HCT116 (cell line): Measurements from ENCODE around the gene COPE. TPM values are rescaled to one million over a fixed set of nuclear protein-coding genes. Genes with fewer than 3 reads are reported as not detected.

Experiments used
- ATAC-seq: fragments of 200-7000 bp; cut with Tn5 transposase; 2 replicates; pipeline ENCODE4 v1.9.1; 2020; ENCODE audit warnings: mild to moderate bottlenecking, moderate library complexity
- BruUV-seq: library from RNA; stranded (reverse); fragments of 400-500 nt; replicated peaks from 2 replicates; lab custom pipeline; 2021; lab: Mats Ljungman, UMichigan
- CTCF ChIA-PET: fragments of 300-600 bp; sonication (Branson Sonifier 250); formaldehyde crosslinking; loops from one replicate; lab custom pipeline; 2021; ENCODE audit warnings: antibody characterized with exemption; lab: Charles Lee
- POLR2A ChIA-PET: fragments of 300-600, 350-600 bp; sonication (Branson Sonifier 250); formaldehyde crosslinking; loops from one replicate; lab custom pipeline; 2021; ENCODE audit warnings: antibody characterized with exemption; lab: Charles Lee
- RAD21 ChIA-PET, 2 experiments: fragments of 300-600 bp; sonication (Branson Sonifier 250); formaldehyde crosslinking; loops; one replicate each; lab custom pipeline; 2023; ENCODE audit warnings: low total read pairs in 2 of 2; ENCODE audit not compliant: uncharacterized antibody in 2 of 2, unreplicated experiment in 2 of 2, low non-redundant PET in 1 of 2; lab: Charles Lee
- DNase-seq: peaks from one replicate; pipeline ENCODE4 v3.0.0-alpha.2; 2010; ENCODE audit warnings: low read depth, low spot score
- H2AFZ ChIP-seq: fragments of 200-600 bp; shearing (Covaris generic), sonication (generic); 2 replicates; pipeline ENCODE4 v1.6.1; 2017; ENCODE audit warnings: low read depth, mixed run types, mixed read lengths, antibody characterized with exemption, low read length; ENCODE audit not compliant: poor library complexity, severe bottlenecking
- H3K27ac ChIP-seq: 2 replicates; pipeline ENCODE4 v1.5.1; 2012; ENCODE audit warnings: low read depth, low read length
- H3K27me3 ChIP-seq: fragments of 200-600 bp; sonication (generic); 2 replicates; pipeline ENCODE4 v1.6.1; 2016; ENCODE audit warnings: mixed run types, low read length, mixed read lengths; ENCODE audit not compliant: insufficient read depth
- H3K36me3 ChIP-seq, 2 experiments: fragments of 200-500 bp in 1 of 2; fragments of 200-600 bp in 1 of 2; sonication (Bioruptor generic) in 1 of 2; sonication (generic) in 1 of 2; 2 replicates each; pipeline versions ENCODE4 v1.5.1 to v1.6.1; 2014 to 2016; ENCODE audit warnings: low read length in 2 of 2, inconsistent platforms in 1 of 2, mixed read lengths in 1 of 2, mixed run types in 1 of 2; ENCODE audit not compliant: insufficient read depth in 2 of 2, control insufficient read depth in 1 of 2
- H3K4me1 ChIP-seq, 2 experiments: fragments of 200-600 bp in 1 of 2; sonication (generic) in 1 of 2; 2 replicates each; pipeline versions ENCODE4 v1.5.1 to v1.6.1; 2012 to 2017; ENCODE audit warnings: low read length in 2 of 2, inconsistent platforms in 1 of 2, mild to moderate bottlenecking in 1 of 2, mixed read lengths in 1 of 2, mixed run types in 1 of 2, moderate library complexity in 1 of 2; ENCODE audit not compliant: insufficient read depth in 2 of 2, control insufficient read depth in 1 of 2
- H3K4me2 ChIP-seq: fragments of 200-600 bp; sonication (generic); 2 replicates; pipeline ENCODE4 v1.6.1; 2017; ENCODE audit warnings: mixed run types, low read length, mixed read lengths
- H3K4me3 ChIP-seq, 2 experiments: fragments of 200-600 bp in 1 of 2; sonication (generic) in 1 of 2; replicated peaks in 1 of 2; 2 replicates each; pipeline ENCODE4 v1.5.1; 2011 to 2016; ENCODE audit warnings: low read length in 2 of 2, control low read depth in 1 of 2, low read depth in 1 of 2, mild to moderate bottlenecking in 1 of 2, mixed read lengths in 1 of 2, mixed run types in 1 of 2
- H3K79me2 ChIP-seq: fragments of 200-600 bp; sonication (generic); 2 replicates; pipeline ENCODE4 v1.6.1; 2017; ENCODE audit warnings: mild to moderate bottlenecking, mixed run types, low read length, moderate library complexity, mixed read lengths; ENCODE audit not compliant: insufficient read depth
- H3K9ac ChIP-seq: fragments of 200-600 bp; sonication (generic); 2 replicates; pipeline ENCODE4 v1.6.1; 2016; ENCODE audit warnings: low read length, mixed read lengths
- H3K9me2 ChIP-seq: fragments of 200-600 bp; sonication (generic), shearing (Covaris generic); 2 replicates; pipeline ENCODE4 v1.6.1; 2017; ENCODE audit warnings: mixed run types, mild to moderate bottlenecking, moderate library complexity; ENCODE audit not compliant: insufficient read depth
- H3K9me3 ChIP-seq, 2 experiments: fragments of 200-500 bp in 1 of 2; fragments of 200-600 bp in 1 of 2; sonication (Bioruptor generic) in 1 of 2; sonication (generic) in 1 of 2; 2 replicates each; pipeline ENCODE4 v1.6.1; 2014 to 2017; ENCODE audit warnings: low read length in 2 of 2, mixed read lengths in 2 of 2, inconsistent platforms in 1 of 2, low read depth in 1 of 2, mild to moderate bottlenecking in 1 of 2, mixed run types in 1 of 2, moderate library complexity in 1 of 2; ENCODE audit not compliant: control insufficient read depth in 1 of 2, insufficient read depth in 1 of 2
- H4K20me1 ChIP-seq: fragments of 200-600 bp; sonication (generic), shearing (Covaris generic); 2 replicates; pipeline ENCODE4 v1.6.1; 2017; ENCODE audit warnings: mixed run types, mild to moderate bottlenecking, moderate library complexity; ENCODE audit not compliant: insufficient read depth
- CEBPB ChIP-seq: IDR thresholded peaks from 2 replicates; pipeline ENCODE4 v1.6.1; 2012; ENCODE audit warnings: low read depth
- EGR1 ChIP-seq: IDR thresholded peaks from 2 replicates; pipeline ENCODE4 v1.6.1; 2012; ENCODE audit warnings: low read depth
- ELF1 ChIP-seq: IDR thresholded peaks from 2 replicates; pipeline ENCODE4 v1.6.1; 2012; ENCODE audit warnings: low read depth, borderline replicate concordance
- EZH2 ChIP-seq: fragments of 200-600 bp; sonication (generic); IDR thresholded peaks from 2 replicates; pipeline ENCODE4 v1.6.1; 2017; ENCODE audit warnings: antibody characterized with exemption, mixed run types
- EZH2phosphoT487 ChIP-seq: fragments of 200-600 bp; IDR thresholded peaks from 2 replicates; pipeline ENCODE4 v1.6.1; 2018; ENCODE audit warnings: antibody characterized with exemption, borderline replicate concordance
- FOSL1 ChIP-seq: IDR thresholded peaks from 2 replicates; pipeline ENCODE4 v1.6.1; 2012; ENCODE audit warnings: low read depth
- POLR2A ChIP-seq: IDR thresholded peaks from 2 replicates; pipeline ENCODE4 v1.7.0; 2011; ENCODE audit warnings: borderline replicate concordance; ENCODE audit not compliant: insufficient read depth, insufficient read length; ENCODE audit errors: extremely low read depth
- POLR2AphosphoS5 ChIP-seq: IDR thresholded peaks from 2 replicates; pipeline ENCODE4 v1.6.1; 2011; ENCODE audit warnings: mild to moderate bottlenecking, low read depth, low read length, moderate library complexity
- RAD21 ChIP-seq: IDR thresholded peaks from 2 replicates; pipeline ENCODE4 v1.6.1; 2012; ENCODE audit warnings: low read depth, mild to moderate bottlenecking
- SIN3A ChIP-seq: IDR thresholded peaks from 2 replicates; pipeline ENCODE4 v1.6.1; 2012; ENCODE audit warnings: low read depth
- SRF ChIP-seq: IDR thresholded peaks from 2 replicates; pipeline ENCODE4 v1.6.1; 2012; ENCODE audit warnings: low read depth
- TCF7L2 ChIP-seq: IDR thresholded peaks from 2 replicates; pipeline ENCODE4 v1.7.0; 2011; ENCODE audit warnings: borderline replicate concordance, inconsistent platforms; ENCODE audit not compliant: insufficient read depth, insufficient read length; ENCODE audit errors: extremely low read depth
- ZFX ChIP-seq: fragments of 450-650 bp; IDR thresholded peaks from 2 replicates; pipeline ENCODE4 v1.6.1; 2017
- ZNF274 ChIP-seq: fragments of 200-500 bp; sonication (Bioruptor generic); IDR thresholded peaks from 2 replicates; pipeline ENCODE4 v1.6.1; 2014; ENCODE audit warnings: mild to moderate bottlenecking, low read depth, low read length, inconsistent platforms
- intact Hi-C: fragments of 100-400 bp; cut with micrococcal nuclease; formaldehyde crosslinking; loops from 2 replicates; pipeline ENCODE4 v1.10.0; 2022
- total RNA-seq: library from RNA; stranded (reverse); gene quantifications from one replicate; pipeline ENCODE4 v1.2.1, GENCODE V29; 2021; ENCODE audit not compliant: unreplicated experiment
- TF ChIP-seq, protein P1 (sequence below): IDR thresholded peaks from 2 replicates; pipeline ENCODE4 v1.6.1; 2012
- TF ChIP-seq, protein P2 (sequence below): IDR thresholded peaks from 2 replicates; pipeline ENCODE4 v1.6.1; 2012
- TF ChIP-seq, protein P3 (sequence below): IDR thresholded peaks from 2 replicates; pipeline ENCODE4 v1.6.1; 2012; ENCODE audit warnings: low read depth

Gene COPE
- total RNA-seq, 1 experiment from 2014 or later: 263 TPM

DNA sequence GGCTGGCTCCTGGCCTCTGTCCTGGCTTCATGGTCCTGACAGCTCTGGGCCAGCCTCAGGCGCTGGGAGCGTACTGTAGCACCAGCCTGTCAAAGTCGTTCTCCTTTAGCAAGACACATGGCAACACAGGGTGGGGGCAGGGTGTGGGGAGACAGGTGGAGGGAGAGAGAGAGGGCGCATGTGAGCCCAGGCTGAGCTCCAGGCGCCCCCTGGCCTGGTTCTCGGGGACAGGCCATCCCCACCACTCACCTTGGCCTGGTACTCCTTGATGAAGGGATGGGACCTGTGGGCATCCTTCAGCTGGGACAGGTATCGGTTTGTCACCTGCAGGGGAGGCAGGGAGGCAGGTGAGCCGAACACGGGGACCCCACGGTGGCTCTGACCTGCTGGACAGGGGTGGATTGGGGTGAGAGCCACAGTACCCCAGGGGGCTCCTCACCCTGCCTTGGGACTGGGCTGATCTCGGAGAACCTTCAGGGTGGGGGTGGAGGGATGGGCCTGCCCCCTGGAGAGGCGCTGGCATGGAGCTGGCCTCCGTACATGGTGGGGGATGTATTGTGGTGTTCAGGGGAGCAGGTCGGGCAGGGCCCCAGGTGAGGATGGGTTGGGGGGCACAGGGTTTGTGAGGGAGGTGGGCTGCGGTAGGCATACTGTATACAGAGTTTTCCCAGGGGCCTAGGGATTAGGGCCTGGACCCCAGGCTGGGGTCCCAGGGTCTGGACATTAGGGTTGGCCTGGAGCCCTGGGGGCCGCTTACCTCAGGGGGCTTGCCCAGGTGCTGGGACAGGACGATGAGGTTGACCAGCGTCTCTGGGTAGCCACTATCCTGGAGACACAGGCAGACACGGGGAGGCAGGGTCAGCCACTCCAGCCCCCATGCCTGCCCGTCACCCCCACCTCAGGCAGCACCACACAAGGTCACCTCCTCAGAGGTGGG lies 19.3 kb downstream of the COPE start:
- CTCF ChIA-PET: no interaction called here
- Histone ChIP-seq H3K27me3 (no peaks in the 10 kb centered on the region), H3K27ac (no peak overlapping the region)

More for the DNA sequence above, 19.3 kb downstream of the COPE start:
- Histone ChIP-seq H3K4me3 (no peak overlapping the region), H4K20me1 (no peaks in the 10 kb centered on the region), H3K79me2 (no peaks in the 10 kb centered on the region), H3K9ac (no peak overlapping the region), H3K36me3 (peaks cover 0 to 9% of the 10 kb centered on the region in 2 experiments; a peak in 3 of 4 replicates), H3K9me2 (no peaks in the 10 kb centered on the region), H3K4me1 (peaks cover 0 to 1% of the 10 kb centered on the region in 2 experiments; a peak in 1 of 4 replicates), H2AFZ (no peak overlapping the region), H3K9me3 (no peaks in the 10 kb centered on the region), H3K4me2 (no peak overlapping the region)
- intact Hi-C loops: no loop called here
- BruUV-seq: no TSS peak
- RAD21 ChIA-PET: no interaction called here
- ATAC-seq: no peak
- POLR2A ChIA-PET: no interaction called here
- DNase-seq: no peak
- no peak for TF ChIP-seq ZNF274
- TF ChIP-seq POLR2AphosphoS5: no peak
- no peak for TF ChIP-seq TCF7L2
- TF ChIP-seq, protein P1, sequence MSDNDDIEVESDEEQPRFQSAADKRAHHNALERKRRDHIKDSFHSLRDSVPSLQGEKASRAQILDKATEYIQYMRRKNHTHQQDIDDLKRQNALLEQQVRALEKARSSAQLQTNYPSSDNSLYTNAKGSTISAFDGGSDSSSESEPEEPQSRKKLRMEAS: no peak
- no peak for TF ChIP-seq ZFX
- no peak for TF ChIP-seq EZH2phosphoT487
- no peak for TF ChIP-seq EGR1
- no peak for TF ChIP-seq POLR2A
- no peak for TF ChIP-seq FOSL1
- TF ChIP-seq RAD21: no peak
- TF ChIP-seq SRF: no peak
- TF ChIP-seq CEBPB: no peak
- TF ChIP-seq, protein P2, sequence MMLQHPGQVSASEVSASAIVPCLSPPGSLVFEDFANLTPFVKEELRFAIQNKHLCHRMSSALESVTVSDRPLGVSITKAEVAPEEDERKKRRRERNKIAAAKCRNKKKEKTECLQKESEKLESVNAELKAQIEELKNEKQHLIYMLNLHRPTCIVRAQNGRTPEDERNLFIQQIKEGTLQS: no peak
- TF ChIP-seq EZH2: no peak
- TF ChIP-seq, protein P3, sequence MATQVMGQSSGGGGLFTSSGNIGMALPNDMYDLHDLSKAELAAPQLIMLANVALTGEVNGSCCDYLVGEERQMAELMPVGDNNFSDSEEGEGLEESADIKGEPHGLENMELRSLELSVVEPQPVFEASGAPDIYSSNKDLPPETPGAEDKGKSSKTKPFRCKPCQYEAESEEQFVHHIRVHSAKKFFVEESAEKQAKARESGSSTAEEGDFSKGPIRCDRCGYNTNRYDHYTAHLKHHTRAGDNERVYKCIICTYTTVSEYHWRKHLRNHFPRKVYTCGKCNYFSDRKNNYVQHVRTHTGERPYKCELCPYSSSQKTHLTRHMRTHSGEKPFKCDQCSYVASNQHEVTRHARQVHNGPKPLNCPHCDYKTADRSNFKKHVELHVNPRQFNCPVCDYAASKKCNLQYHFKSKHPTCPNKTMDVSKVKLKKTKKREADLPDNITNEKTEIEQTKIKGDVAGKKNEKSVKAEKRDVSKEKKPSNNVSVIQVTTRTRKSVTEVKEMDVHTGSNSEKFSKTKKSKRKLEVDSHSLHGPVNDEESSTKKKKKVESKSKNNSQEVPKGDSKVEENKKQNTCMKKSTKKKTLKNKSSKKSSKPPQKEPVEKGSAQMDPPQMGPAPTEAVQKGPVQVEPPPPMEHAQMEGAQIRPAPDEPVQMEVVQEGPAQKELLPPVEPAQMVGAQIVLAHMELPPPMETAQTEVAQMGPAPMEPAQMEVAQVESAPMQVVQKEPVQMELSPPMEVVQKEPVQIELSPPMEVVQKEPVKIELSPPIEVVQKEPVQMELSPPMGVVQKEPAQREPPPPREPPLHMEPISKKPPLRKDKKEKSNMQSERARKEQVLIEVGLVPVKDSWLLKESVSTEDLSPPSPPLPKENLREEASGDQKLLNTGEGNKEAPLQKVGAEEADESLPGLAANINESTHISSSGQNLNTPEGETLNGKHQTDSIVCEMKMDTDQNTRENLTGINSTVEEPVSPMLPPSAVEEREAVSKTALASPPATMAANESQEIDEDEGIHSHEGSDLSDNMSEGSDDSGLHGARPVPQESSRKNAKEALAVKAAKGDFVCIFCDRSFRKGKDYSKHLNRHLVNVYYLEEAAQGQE: no peak
- TF ChIP-seq ELF1: no peak
- no peak for TF ChIP-seq SIN3A
